Vagina (tissue), 2 donors: ENCODE results near the gene SIGMAR1.

Experiments
- POLR2AphosphoS5 ChIP-seq, 2 donors: sonication (generic); formaldehyde crosslinking; IDR thresholded peaks; one replicate each; pipeline ENCODE4 v1.9.0; 2017; ENCODE audit warnings: antibody characterized with exemption in 2 of 2, mild to moderate bottlenecking in 2 of 2, low read depth in 1 of 2; ENCODE audit not compliant: insufficient read depth in 1 of 2
- TF ChIP-seq, protein P1 (sequence below), 3 experiments: fragments of 450-650 bp in 2 of 3; fragments of 200-600 bp in 1 of 3; sonication (generic) in 1 of 3; IDR thresholded peaks; one replicate each; pipeline ENCODE4 v1.5.1; 2017 to 2019; ENCODE audit warnings: antibody characterized with exemption in 3 of 3, mild to moderate bottlenecking in 2 of 3, moderate library complexity in 2 of 3

DNA sequence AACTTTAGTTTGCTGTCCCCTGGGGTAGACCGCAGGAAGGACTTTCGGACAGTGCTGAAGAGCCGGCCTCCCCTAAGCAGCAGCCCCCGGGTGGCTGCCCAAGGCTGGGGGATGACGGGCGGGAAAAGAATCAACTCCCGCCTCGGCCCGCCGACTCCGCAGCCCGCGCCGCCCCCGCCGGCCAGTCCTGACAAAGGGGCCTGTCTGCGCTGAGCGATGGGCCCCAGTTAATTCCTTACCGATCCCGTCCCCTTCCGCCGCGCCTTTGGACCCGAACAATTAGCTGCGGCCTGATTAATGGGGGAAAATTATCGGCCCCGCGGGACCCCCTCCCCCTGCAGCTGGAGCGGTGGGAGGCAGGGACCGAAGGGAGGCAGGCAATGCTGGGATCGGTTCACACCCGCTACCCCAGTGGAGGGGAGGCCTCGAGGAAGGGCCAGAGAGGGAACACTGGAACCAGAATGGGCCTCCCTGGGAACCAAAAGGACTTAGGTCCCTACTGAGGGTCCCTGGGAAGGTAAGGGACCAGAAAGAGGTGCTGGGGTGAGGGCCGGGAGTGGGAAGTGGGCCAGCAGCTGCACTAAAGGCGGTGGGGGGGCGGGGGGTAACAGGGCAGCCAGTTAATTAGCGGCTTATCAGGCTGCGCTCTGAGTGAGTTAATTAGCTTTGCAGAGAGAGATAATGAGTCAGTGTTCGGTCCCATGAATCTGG, 13.0 kb downstream of the SIGMAR1 start:
- TF ChIP-seq, protein P1, sequence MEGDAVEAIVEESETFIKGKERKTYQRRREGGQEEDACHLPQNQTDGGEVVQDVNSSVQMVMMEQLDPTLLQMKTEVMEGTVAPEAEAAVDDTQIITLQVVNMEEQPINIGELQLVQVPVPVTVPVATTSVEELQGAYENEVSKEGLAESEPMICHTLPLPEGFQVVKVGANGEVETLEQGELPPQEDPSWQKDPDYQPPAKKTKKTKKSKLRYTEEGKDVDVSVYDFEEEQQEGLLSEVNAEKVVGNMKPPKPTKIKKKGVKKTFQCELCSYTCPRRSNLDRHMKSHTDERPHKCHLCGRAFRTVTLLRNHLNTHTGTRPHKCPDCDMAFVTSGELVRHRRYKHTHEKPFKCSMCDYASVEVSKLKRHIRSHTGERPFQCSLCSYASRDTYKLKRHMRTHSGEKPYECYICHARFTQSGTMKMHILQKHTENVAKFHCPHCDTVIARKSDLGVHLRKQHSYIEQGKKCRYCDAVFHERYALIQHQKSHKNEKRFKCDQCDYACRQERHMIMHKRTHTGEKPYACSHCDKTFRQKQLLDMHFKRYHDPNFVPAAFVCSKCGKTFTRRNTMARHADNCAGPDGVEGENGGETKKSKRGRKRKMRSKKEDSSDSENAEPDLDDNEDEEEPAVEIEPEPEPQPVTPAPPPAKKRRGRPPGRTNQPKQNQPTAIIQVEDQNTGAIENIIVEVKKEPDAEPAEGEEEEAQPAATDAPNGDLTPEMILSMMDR (IDR thresholded peaks at IDR 0.05) = no peak
- TF ChIP-seq POLR2AphosphoS5 (IDR thresholded peaks at IDR 0.05; ENCODE audit: insufficient read depth in 1 of 2, low read depth in 1 of 2) = no peak
